Airway epithelial cell (primary cell): Measurements from ENCODE around the gene ADIPOR1. TPM values are rescaled to one million over a fixed set of nuclear protein-coding genes. Genes with fewer than 3 reads are reported as not detected.

ENCODE experiments used
- total RNA-seq: library from RNA; depleted of rRNA; stranded (reverse); fragments of >200 nt; gene quantifications from 2 replicates; pipeline ENCODE4 v1.2.3, GENCODE V29; 2015

The ADIPOR1 gene
- 97.3 and 108 TPM in 2 replicates for total RNA-seq

GRCh38 chr1:202957733-202958543, at the start of gene ADIPOR1:
Gene ADIPOR1, minus strand, starts transcription at chr1:202958312. Its CDS starts 7,242 bp downstream, at chr1:202951070.

GRCh38 chr1:203006948-203007871, 49.1 kb upstream of the ADIPOR1 start, which contains the start of gene TMEM183A:
Gene TMEM183A, plus strand, starts transcription at chr1:203007374. Its CDS starts 92 bp downstream, at chr1:203007466.

DNA sequence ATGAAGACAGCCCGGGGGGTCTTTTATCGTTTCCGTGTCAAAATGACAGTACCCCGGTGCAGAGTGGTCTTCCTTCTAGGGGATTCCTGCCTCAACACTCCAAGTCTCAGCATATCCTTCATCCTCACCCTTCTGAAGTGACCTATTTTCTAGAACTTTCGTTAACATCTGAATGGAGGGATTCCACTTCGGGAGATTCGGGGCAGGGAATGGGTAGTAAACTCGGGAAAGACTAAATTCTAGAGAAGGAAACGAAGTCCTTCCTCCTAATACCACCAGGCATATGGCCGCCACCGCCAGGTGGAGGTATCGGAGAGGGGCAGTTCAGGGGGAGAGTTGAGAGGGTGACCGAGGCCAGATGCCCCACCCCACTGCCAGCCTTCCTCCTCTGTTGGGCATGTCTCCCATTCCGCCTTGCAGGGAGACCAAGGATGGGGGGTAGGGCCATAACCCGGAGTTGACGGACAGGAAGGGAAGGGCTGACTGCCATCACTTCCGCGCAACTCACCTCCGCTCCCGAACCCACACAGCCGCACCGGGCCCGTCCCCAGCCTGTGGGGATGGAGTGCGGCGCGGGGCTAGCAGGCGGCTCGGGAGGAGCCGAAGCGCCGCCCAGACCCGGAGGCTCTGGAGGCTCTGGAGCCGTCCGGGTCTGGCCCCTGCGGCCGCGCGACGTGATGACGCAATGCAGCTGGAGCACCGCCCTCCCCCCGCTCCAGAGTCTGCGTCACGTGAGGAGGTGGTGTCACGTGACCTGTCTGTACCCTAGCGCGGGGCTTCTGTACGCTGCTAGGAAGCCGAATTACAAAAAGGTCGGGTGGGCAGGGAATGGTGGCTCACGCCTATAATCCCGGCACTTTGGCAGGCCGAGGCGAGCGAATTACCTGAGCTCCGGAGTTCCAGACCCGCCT, 31.3 kb downstream of the ADIPOR1 start, which contains the start of gene KLHL12:
TSS of gene KLHL12 (minus strand) at position 654 of the 911 bp plus-strand sequence. CDS start 2,072 bp downstream, outside the sequence.

Other genes with a start within 250 kb of the ADIPOR1 start
- under 0.01 TPM in 1 of 2 replicates, not detected in the other for gene SYT2, start 247.9 kb downstream of the ADIPOR1 start, total RNA-seq
- 55.8 and 75.8 TPM in 2 replicates for gene KDM5B, start 149.9 kb downstream of the ADIPOR1 start, total RNA-seq
- 0.93 and 2.9 TPM in 2 replicates for gene PCAT6, start 147.4 kb downstream of the ADIPOR1 start, total RNA-seq
- 3.4 and 6.9 TPM in 2 replicates for gene RABIF, start 69.2 kb downstream of the ADIPOR1 start, total RNA-seq
- 16.4 and 19.0 TPM in 2 replicates for gene KLHL12, start 31.1 kb downstream of the ADIPOR1 start, total RNA-seq
- gene CYB5R1, start 8.9 kb upstream of the ADIPOR1 start, total RNA-seq, result 83.6 and 96.8 TPM in 2 replicates
- 83.1 and 85.8 TPM in 2 replicates for gene TMEM183A, start 49.1 kb upstream of the ADIPOR1 start, total RNA-seq
- gene PPFIA4, start 68.2 kb upstream of the ADIPOR1 start, total RNA-seq, result 2.0 and 2.6 TPM in 2 replicates
- not detected in 2 replicates for gene MYOG, start 127.7 kb upstream of the ADIPOR1 start, total RNA-seq
- gene ADORA1, start 169.4 kb upstream of the ADIPOR1 start, total RNA-seq, result 0.09 and 0.14 TPM in 2 replicates
- not detected in 2 replicates for gene MYBPH, start 217.5 kb upstream of the ADIPOR1 start, total RNA-seq
- 0.09 and 0.35 TPM in 2 replicates for gene CHI3L1, start 228.4 kb upstream of the ADIPOR1 start, total RNA-seq